ENCODE results near the gene CNTNAP2.

The CNTNAP2 gene

GRCh38 chr7:146414373-146414772 lies 297.8 kb downstream of the CNTNAP2 start:
- no peak overlapping the region for H3K27ac ChIP-seq (ENCODE audit: low read depth, low read length)
- H3K9ac ChIP-seq (ENCODE audit: low read length): no peak overlapping the region
- H2AFZ ChIP-seq (ENCODE audit: low read depth, low read length, severe bottlenecking): no peak overlapping the region
- H3K4me3 ChIP-seq (ENCODE audit: insufficient read depth, low read length, poor library complexity, severe bottlenecking): no peak overlapping the region
- H3K9me3 ChIP-seq (ENCODE audit: insufficient read depth, low read length): no peaks in the 10 kb centered on the region
- TF ChIP-seq CTCF (IDR thresholded peaks at IDR 0.05; ENCODE audit: insufficient read depth, low read length, poor library complexity, severe bottlenecking) (no peak), EZH2phosphoT487 (conservative IDR thresholded peaks at IDR 0.05; ENCODE audit: low read length) (no peak)
- no peaks in the 10 kb centered on the region for H3F3A ChIP-seq (ENCODE audit: insufficient read depth)
- no peak overlapping the region for H3K4me2 ChIP-seq (ENCODE audit: low read depth, low read length, poor library complexity, severe bottlenecking)
- no peaks in the 10 kb centered on the region for H4K20me1 ChIP-seq (ENCODE audit: low read depth, low read length)
- H3K36me3 ChIP-seq (ENCODE audit: low read length): no peaks in the 10 kb centered on the region
- no peaks in the 10 kb centered on the region for H3K79me2 ChIP-seq (ENCODE audit: insufficient read depth, low read length)
- H3K9me2 ChIP-seq (replicated peaks; ENCODE audit: insufficient read depth, low read length): no peaks in the 10 kb centered on the region
- H3K27me3 ChIP-seq (ENCODE audit: low read length): no peaks in the 10 kb centered on the region

DNA sequence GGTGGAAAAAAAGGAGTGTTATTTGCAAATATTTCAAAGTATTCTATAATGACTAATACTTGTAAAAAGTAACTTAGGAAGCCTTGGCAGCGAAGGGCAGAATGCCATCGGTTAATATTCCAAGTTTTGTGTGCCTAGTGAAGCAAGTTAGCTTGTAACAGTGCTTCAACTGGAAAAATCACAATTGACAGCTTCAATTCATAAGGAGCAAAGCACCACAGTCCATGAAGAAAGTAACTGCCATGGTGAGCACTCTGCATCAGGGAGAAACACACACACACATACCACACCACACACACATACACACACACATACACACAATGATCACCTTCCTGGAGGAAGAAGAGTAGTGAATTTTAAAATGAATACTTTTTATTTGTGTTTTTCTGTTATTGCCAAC lies 298.3 kb downstream of the CNTNAP2 start:
- Histone ChIP-seq H4K20me1 (ENCODE audit: low read depth, low read length) (no peaks in the 10 kb centered on the region), H3K9me3 (ENCODE audit: insufficient read depth, low read length) (no peaks in the 10 kb centered on the region), H3K79me2 (ENCODE audit: insufficient read depth, low read length) (no peaks in the 10 kb centered on the region), H3K27ac (ENCODE audit: low read depth, low read length) (no peak overlapping the region), H3K36me3 (ENCODE audit: low read length) (no peaks in the 10 kb centered on the region), H3K4me2 (ENCODE audit: low read depth, low read length, poor library complexity, severe bottlenecking) (no peak overlapping the region), H2AFZ (ENCODE audit: low read depth, low read length, severe bottlenecking) (no peak overlapping the region), H3K4me3 (ENCODE audit: insufficient read depth, low read length, poor library complexity, severe bottlenecking) (no peak overlapping the region), H3F3A (ENCODE audit: insufficient read depth) (no peaks in the 10 kb centered on the region), H3K9me2 (replicated peaks; ENCODE audit: insufficient read depth, low read length) (no peaks in the 10 kb centered on the region), H3K9ac (ENCODE audit: low read length) (no peak overlapping the region), H3K27me3 (ENCODE audit: low read length) (no peaks in the 10 kb centered on the region)
- no peak for TF ChIP-seq EZH2phosphoT487 (conservative IDR thresholded peaks at IDR 0.05; ENCODE audit: low read length)
- no peak for TF ChIP-seq CTCF (IDR thresholded peaks at IDR 0.05; ENCODE audit: insufficient read depth, low read length, poor library complexity, severe bottlenecking)

DNA sequence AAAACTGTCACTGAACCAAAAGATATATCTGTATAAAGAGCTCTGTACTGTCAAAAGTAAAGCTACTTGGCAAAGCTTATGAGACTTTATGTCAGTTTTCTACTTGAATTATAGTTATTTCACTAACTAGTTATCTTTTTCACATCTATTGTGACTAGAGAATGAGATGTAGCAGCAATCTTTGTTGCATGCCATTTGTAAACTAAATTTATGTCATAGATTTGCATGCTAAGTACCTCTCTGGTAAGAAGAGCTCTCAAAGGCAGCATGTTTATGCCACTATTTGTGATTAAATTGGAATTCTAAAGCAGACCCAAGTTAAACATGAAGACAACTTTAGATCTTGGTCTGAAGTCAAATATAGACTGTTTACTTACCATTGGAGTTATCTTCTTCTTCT lies 300.6 kb downstream of the CNTNAP2 start:
- Histone ChIP-seq H3K27me3 (ENCODE audit: low read length) (no peaks in the 10 kb centered on the region), H3K4me2 (ENCODE audit: low read depth, low read length, poor library complexity, severe bottlenecking) (no peak overlapping the region), H3F3A (ENCODE audit: insufficient read depth) (no peaks in the 10 kb centered on the region), H3K9me3 (ENCODE audit: insufficient read depth, low read length) (no peaks in the 10 kb centered on the region), H3K27ac (ENCODE audit: low read depth, low read length) (no peak overlapping the region), H3K4me3 (ENCODE audit: insufficient read depth, low read length, poor library complexity, severe bottlenecking) (no peak overlapping the region), H3K9me2 (replicated peaks; ENCODE audit: insufficient read depth, low read length) (no peaks in the 10 kb centered on the region), H3K36me3 (ENCODE audit: low read length) (no peaks in the 10 kb centered on the region), H2AFZ (ENCODE audit: low read depth, low read length, severe bottlenecking) (no peak overlapping the region), H4K20me1 (ENCODE audit: low read depth, low read length) (no peaks in the 10 kb centered on the region), H3K79me2 (ENCODE audit: insufficient read depth, low read length) (no peaks in the 10 kb centered on the region), H3K9ac (ENCODE audit: low read length) (no peak overlapping the region)
- TF ChIP-seq CTCF (IDR thresholded peaks at IDR 0.05; ENCODE audit: insufficient read depth, low read length, poor library complexity, severe bottlenecking) (no peak), EZH2phosphoT487 (conservative IDR thresholded peaks at IDR 0.05; ENCODE audit: low read length) (no peak)

DNA sequence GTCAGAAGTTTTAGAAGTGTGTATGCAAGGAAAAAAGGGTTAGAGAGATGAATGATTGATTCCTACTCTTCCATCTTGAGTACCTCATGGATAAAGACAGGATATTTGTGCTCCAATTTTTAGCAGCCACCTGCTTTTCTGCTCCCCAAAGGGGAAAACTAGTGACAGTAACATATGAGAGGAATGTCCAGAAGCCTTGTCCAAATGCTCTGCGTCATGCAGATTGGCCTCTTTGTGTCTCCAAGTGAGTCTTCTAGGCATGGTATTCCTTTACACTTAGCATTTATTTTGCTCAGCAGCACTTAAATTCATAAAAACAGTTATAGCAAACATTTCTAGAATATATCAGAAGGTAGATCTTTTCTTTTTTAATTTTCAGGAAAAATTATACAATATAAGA lies 306.8 kb downstream of the CNTNAP2 start:
- H3F3A ChIP-seq (ENCODE audit: insufficient read depth): no peaks in the 10 kb centered on the region
- no peak for TF ChIP-seq CTCF (IDR thresholded peaks at IDR 0.05; ENCODE audit: insufficient read depth, low read length, poor library complexity, severe bottlenecking)
- no peak for TF ChIP-seq EZH2phosphoT487 (conservative IDR thresholded peaks at IDR 0.05; ENCODE audit: low read length)
- H3K4me3 ChIP-seq (ENCODE audit: insufficient read depth, low read length, poor library complexity, severe bottlenecking): no peak overlapping the region
- H3K9me3 ChIP-seq (ENCODE audit: insufficient read depth, low read length): no peaks in the 10 kb centered on the region
- no peaks in the 10 kb centered on the region for H3K9me2 ChIP-seq (replicated peaks; ENCODE audit: insufficient read depth, low read length)
- H3K27ac ChIP-seq (ENCODE audit: low read depth, low read length): no peak overlapping the region
- H4K20me1 ChIP-seq (ENCODE audit: low read depth, low read length): no peaks in the 10 kb centered on the region
- no peak overlapping the region for H3K4me2 ChIP-seq (ENCODE audit: low read depth, low read length, poor library complexity, severe bottlenecking)
- no peaks in the 10 kb centered on the region for H3K27me3 ChIP-seq (ENCODE audit: low read length)
- no peaks in the 10 kb centered on the region for H3K36me3 ChIP-seq (ENCODE audit: low read length)
- H3K9ac ChIP-seq (ENCODE audit: low read length): no peak overlapping the region
- H2AFZ ChIP-seq (ENCODE audit: low read depth, low read length, severe bottlenecking): no peak overlapping the region
- H3K79me2 ChIP-seq (ENCODE audit: insufficient read depth, low read length): no peaks in the 10 kb centered on the region
